HL-60 (cell line): ENCODE results near the gene GLT1D1.

ENCODE experiments used
- DNase-seq, 2 experiments: peaks; one replicate each; pipeline ENCODE4 v3.0.0-alpha.2; 2010 to 2020; ENCODE audit warnings: low read depth in 1 of 2, low spot score in 1 of 2
- H3K27ac ChIP-seq: fragments of 250-450 bp; sonication (Bioruptor Pico); replicated peaks from 2 replicates; pipeline ENCODE4 v1.5.1; 2020; ENCODE audit warnings: mild to moderate bottlenecking, moderate library complexity
- H3K27me3 ChIP-seq: fragments of 250-450 bp; sonication (Bioruptor Pico); 2 replicates; pipeline ENCODE4 v1.5.1; 2021; ENCODE audit warnings: mild to moderate bottlenecking, moderate library complexity; ENCODE audit not compliant: insufficient read depth, poor library complexity, severe bottlenecking
- H3K4me3 ChIP-seq: replicated peaks from 2 replicates; pipeline ENCODE4 v1.5.1; 2011; ENCODE audit warnings: mild to moderate bottlenecking, control low read depth, low read length; ENCODE audit not compliant: insufficient read depth
- CTCF ChIP-seq: IDR thresholded peaks from one replicate; pipeline ENCODE4 v1.5.1; 2011; ENCODE audit warnings: low read length, control low read depth, inconsistent platforms; ENCODE audit not compliant: insufficient read depth
- GABPA ChIP-seq: IDR thresholded peaks from 2 replicates; pipeline ENCODE4 v1.6.1; 2012; ENCODE audit warnings: low read depth
- POLR2AphosphoS5 ChIP-seq: IDR thresholded peaks from 2 replicates; pipeline ENCODE4 v1.6.1; 2012; ENCODE audit warnings: low read depth
- REST ChIP-seq: IDR thresholded peaks from 2 replicates; pipeline ENCODE4 v1.6.1; 2012; ENCODE audit warnings: low read depth; ENCODE audit not compliant: insufficient replicate concordance
- SPI1 ChIP-seq: IDR thresholded peaks from 2 replicates; pipeline ENCODE4 v1.6.1; 2012; ENCODE audit warnings: low read depth, mild to moderate bottlenecking, borderline replicate concordance

GLT1D1 gene

DNA sequence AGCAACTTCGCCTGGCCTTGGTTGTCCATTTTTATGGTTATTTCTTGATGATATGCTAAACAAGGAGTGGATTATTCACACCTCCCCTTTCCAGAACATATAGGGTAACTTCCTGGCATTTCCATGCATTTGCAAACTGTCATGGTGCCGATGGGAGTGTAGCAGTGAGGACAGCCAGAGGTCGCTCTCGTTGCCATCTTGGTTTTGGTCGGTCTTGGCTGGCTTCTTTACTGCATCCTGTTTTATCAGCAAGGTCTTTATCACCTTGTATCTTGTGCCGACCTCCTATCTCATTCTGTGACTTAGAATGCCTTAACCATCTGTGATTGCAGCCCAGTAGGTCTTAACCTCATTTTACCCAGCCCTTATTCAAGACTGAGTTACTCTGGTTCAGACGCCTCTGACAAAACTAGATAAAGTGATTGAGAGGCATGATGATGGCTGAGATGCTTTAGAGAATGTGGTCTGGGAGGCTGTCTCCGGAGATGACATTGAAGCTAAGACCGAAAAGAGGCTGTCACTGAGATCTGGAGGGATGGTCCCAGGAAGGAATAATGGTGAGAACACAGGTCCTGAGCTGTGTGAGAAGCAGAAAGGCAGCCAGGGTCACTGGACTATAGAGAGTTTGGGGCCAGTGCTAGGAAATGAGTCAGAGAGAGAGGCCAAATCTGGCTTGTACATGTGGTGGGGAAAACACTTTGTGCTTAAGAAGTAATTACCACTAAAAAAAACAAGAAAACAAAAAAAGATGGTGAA, 2.9 kb downstream of the GLT1D1 start:
- TF ChIP-seq POLR2AphosphoS5, result no peak
- TF ChIP-seq SPI1, result no peak
- no peak for TF ChIP-seq REST
- no peak for TF ChIP-seq GABPA
- no peak for TF ChIP-seq CTCF
- Histone ChIP-seq H3K27me3 (peaks cover 3% of the 10 kb centered on the region), H3K4me3 (no peak overlapping the region), H3K27ac (peak overlapping the region; percentile 53)
- no peak for DNase-seq

GRCh38 chr12:128856791-128857078, 3.5 kb downstream of the GLT1D1 start:
- Histone ChIP-seq H3K27ac (peak overlapping the region; percentile 53), H3K4me3 (no peak overlapping the region), H3K27me3 (peaks cover 3% of the 10 kb centered on the region)
- TF ChIP-seq POLR2AphosphoS5, result no peak
- no peak for TF ChIP-seq GABPA
- TF ChIP-seq REST, result no peak
- no peak for TF ChIP-seq SPI1
- no peak for TF ChIP-seq CTCF
- no peak for DNase-seq

GRCh38 chr12:128857133-128857763, 4.0 kb downstream of the GLT1D1 start:
- H3K27me3 ChIP-seq, result peaks cover 3% of the 10 kb centered on the region
- peak; percentile 64; the same call in 1 of the 2 replicates for TF ChIP-seq SPI1
- no peak for TF ChIP-seq GABPA
- DNase-seq, result peak; percentile 41 to 69
- H3K27ac ChIP-seq, result peak overlapping the region; percentile 53
- H3K4me3 ChIP-seq, result no peak overlapping the region

GRCh38 chr12:128859311-128859710, 6.0 kb downstream of the GLT1D1 start:
- TF ChIP-seq REST (no peak), POLR2AphosphoS5 (no peak), GABPA (no peak), CTCF (no peak), SPI1 (no peak)
- H3K27ac ChIP-seq, result no peak overlapping the region
- no peaks in the 10 kb centered on the region for H3K27me3 ChIP-seq
- no peak for DNase-seq
- no peak overlapping the region for H3K4me3 ChIP-seq
